Upper lobe of right lung (tissue), 1 donor: ENCODE measurements around the gene MAOA. TPM values are rescaled to one million over a fixed set of nuclear protein-coding genes. Genes with fewer than 3 reads are reported as not detected.

ENCODE experiments used
- ATAC-seq: fragments of 200-7000 bp; cut with Tn5 transposase; one replicate; pipeline ENCODE4 v1.9.1; 2020; ENCODE audit warnings: mild to moderate bottlenecking, moderate library complexity
- DNase-seq: peaks from one replicate; pipeline ENCODE4 v3.0.0-alpha.2; 2020
- H3K27ac ChIP-seq: fragments of 200-600 bp; one replicate; pipeline ENCODE4 v1.8.0; 2022
- H3K27me3 ChIP-seq: fragments of 200-600 bp; one replicate; pipeline ENCODE4 v1.8.0; 2022; ENCODE audit warnings: mild to moderate bottlenecking
- H3K36me3 ChIP-seq: fragments of 200-600 bp; one replicate; pipeline ENCODE4 v1.8.0; 2022
- H3K4me1 ChIP-seq: fragments of 200-600 bp; one replicate; pipeline ENCODE4 v1.8.0; 2022
- H3K4me3 ChIP-seq: fragments of 200-600 bp; one replicate; pipeline ENCODE4 v1.8.0; 2022; ENCODE audit warnings: mild to moderate bottlenecking
- H3K9me3 ChIP-seq: fragments of 200-600 bp; one replicate; pipeline ENCODE4 v1.8.0; 2022
- intact Hi-C: fragments of 100-400 bp; cut with DNase I; formaldehyde crosslinking; loops from one replicate; pipeline ENCODE4 v1.11.0; 2022
- total RNA-seq: library from RNA; stranded (reverse); fragmentation: NEBNext Ultra II Directional; extraction: Animal tissue kit (Norgen Biotek cat#: 25700); gene quantifications from one replicate; pipeline ENCODE4 v1.2.1, GENCODE V29; 2021
- TF ChIP-seq, protein P1 (sequence below): fragments of 200-600 bp; IDR thresholded peaks from one replicate; pipeline ENCODE4 v1.8.0; 2022; ENCODE audit warnings: antibody characterized with exemption
- donor health status: DM: no; HTN: yes; CAD: no; lungs with severe emphysema.

Gene MAOA
- total RNA-seq, 1 donor from 2014 or later = 176 TPM

DNA sequence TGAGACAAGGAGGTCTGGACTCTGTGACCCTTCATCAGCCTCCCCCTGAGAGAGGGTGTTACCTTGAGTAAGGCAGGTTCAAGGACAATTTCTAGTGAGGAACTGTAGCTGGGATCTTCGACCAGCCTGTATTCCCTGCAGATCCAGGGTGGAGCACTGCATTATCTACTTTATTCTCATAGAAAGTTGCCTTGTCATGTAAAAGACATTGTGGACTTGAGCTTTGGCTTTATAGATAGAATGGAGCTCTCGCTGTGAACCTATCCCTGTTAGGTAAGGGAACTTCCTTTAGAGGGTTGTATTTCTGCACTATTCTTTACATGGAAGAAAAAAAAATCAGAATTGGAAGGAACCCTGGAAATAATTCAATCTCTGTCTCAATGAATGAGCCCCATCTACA, 91.4 kb downstream of the MAOA start:
- TF ChIP-seq, protein P1, sequence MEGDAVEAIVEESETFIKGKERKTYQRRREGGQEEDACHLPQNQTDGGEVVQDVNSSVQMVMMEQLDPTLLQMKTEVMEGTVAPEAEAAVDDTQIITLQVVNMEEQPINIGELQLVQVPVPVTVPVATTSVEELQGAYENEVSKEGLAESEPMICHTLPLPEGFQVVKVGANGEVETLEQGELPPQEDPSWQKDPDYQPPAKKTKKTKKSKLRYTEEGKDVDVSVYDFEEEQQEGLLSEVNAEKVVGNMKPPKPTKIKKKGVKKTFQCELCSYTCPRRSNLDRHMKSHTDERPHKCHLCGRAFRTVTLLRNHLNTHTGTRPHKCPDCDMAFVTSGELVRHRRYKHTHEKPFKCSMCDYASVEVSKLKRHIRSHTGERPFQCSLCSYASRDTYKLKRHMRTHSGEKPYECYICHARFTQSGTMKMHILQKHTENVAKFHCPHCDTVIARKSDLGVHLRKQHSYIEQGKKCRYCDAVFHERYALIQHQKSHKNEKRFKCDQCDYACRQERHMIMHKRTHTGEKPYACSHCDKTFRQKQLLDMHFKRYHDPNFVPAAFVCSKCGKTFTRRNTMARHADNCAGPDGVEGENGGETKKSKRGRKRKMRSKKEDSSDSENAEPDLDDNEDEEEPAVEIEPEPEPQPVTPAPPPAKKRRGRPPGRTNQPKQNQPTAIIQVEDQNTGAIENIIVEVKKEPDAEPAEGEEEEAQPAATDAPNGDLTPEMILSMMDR = no peak
- H3K4me3 ChIP-seq = no peak overlapping the region
- no peak overlapping the region for H3K27ac ChIP-seq
- H3K4me1 ChIP-seq = peaks cover under 1% of the 10 kb centered on the region
- intact Hi-C loops = no loop called here
- ATAC-seq = no peak
- no peak for DNase-seq
- no peaks in the 10 kb centered on the region for H3K9me3 ChIP-seq
- H3K27me3 ChIP-seq = no peaks in the 10 kb centered on the region
- H3K36me3 ChIP-seq = no peaks in the 10 kb centered on the region

DNA sequence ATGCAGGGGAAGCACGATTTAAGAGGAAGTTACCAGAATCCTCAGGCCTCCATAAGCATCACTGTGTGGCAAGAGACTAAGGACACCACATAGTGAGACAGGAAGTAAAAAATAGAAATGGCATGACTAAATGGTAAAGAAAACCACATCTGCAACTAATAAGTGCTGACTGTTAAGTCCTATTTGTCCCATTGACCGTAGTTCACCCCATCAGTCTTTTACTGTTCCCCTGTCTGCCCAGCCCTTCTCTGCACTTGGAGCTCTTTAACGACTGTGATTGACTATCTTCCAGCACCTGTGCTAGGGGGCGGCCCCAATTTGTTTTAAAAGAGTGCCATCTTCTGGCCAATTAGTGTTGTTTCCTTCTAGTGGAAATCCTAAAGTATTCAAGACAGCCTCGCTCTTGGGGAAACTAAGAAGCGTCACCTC, 94.2 kb downstream of the MAOA start:
- intact Hi-C loops = loop anchor here (5.0 kb wide), 1 partner anchor 188 kb away; no protein-coding TSS in a partner anchor
- Histone ChIP-seq H3K36me3 (no peaks in the 10 kb centered on the region), H3K9me3 (no peaks in the 10 kb centered on the region), H3K4me1 (no peaks in the 10 kb centered on the region), H3K27me3 (no peaks in the 10 kb centered on the region), H3K4me3 (no peak overlapping the region), H3K27ac (no peak overlapping the region)
- DNase-seq = no peak
- TF ChIP-seq, protein P1 = peak; percentile 52
- ATAC-seq = peak; percentile 90

DNA sequence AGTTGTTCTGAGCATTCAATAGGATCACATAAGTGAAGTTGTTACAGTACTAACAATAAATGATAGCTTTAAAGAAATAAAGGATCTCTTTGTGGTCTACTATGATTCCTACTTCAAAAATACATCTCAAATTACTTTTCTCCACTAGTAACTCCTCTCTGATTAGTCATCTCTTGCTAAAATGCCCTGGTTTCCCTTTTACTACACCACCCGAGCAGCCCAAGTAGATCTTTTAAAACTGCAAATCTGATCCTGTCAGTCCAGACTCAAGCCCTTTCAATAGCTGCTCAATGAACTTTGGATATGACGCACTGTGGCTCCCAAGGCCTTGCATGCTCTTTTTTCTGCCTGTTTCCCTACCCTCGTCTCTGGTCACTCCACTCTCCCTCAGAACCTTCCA, 97.5 kb downstream of the MAOA start:
- Histone ChIP-seq H3K27me3 (no peaks in the 10 kb centered on the region), H3K4me1 (no peaks in the 10 kb centered on the region), H3K27ac (no peak overlapping the region), H3K9me3 (no peaks in the 10 kb centered on the region), H3K4me3 (no peak overlapping the region), H3K36me3 (no peaks in the 10 kb centered on the region)
- TF ChIP-seq, protein P1 = no peak
- intact Hi-C loops = loop anchor here (5.0 kb wide), 1 partner anchor 191 kb away; no protein-coding TSS in a partner anchor
- ATAC-seq = no peak
- DNase-seq = no peak

DNA sequence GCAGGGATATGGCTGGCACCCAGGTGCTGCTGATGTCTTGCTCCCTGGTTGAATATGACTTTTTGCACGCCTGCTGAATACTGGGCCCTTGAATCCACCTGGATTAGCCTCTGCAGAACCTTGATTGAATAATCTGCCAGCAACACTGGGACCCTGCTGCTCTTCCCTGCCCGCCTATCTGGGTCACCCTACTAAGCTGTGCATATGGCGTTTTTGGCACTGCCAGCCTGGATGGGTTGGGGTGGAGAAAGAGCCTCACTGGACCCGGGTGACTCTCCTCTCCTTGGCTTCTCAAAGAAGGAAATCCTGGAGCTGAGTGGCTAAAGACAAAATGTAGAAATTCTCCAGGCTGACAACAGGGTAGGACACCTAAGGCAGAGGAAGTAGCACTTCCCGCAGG, 100.0 kb downstream of the MAOA start:
- TF ChIP-seq, protein P1 = no peak
- intact Hi-C loops = no loop called here
- no peak for DNase-seq

DNA sequence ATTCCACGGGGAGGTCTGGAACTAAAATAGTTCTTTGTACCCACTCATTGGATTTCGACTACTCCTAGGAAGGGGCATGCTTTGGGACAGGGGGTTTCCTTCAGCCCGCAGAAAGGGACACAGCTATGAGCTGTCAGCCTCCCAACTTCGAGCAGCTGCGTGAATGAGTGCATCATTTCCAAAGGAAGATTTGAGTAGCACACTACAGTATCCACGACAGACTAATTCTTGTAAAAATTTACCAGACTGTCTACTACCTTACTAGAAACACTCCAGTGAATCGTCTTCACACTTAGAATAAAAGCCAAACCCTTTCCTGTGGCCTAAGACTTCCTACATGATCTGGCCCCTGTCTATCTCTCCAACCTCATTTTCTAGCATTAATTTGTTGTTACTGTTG, 101.9 kb downstream of the MAOA start:
- Histone ChIP-seq H3K4me3 (no peak overlapping the region), H3K36me3 (no peaks in the 10 kb centered on the region), H3K4me1 (no peaks in the 10 kb centered on the region), H3K9me3 (no peaks in the 10 kb centered on the region), H3K27me3 (no peaks in the 10 kb centered on the region), H3K27ac (no peak overlapping the region)
- ATAC-seq = no peak
- intact Hi-C loops = no loop called here
- TF ChIP-seq, protein P1 = no peak
- DNase-seq = no peak

More for the DNA sequence above, 100.0 kb downstream of the MAOA start:
- H3K4me1 ChIP-seq = no peaks in the 10 kb centered on the region
- H3K27ac ChIP-seq = no peak overlapping the region
- H3K36me3 ChIP-seq = no peaks in the 10 kb centered on the region
- no peak overlapping the region for H3K4me3 ChIP-seq
- H3K9me3 ChIP-seq = no peaks in the 10 kb centered on the region
- no peak for ATAC-seq
- H3K27me3 ChIP-seq = no peaks in the 10 kb centered on the region
